ENCODE results near the gene NLGN1.
"Not testable (repeated sequence)": the region's sequence is repeated elsewhere in the genome, so short reads cannot be mapped to it uniquely, and the experiment has no call there.

NLGN1 gene

GRCh38 chr3:173397161-173398110 is at the start of gene NLGN1:
NLGN1 (plus strand) TSS chr3:173397744.
- DNase-seq, result peak; percentile 66
- in situ Hi-C loops (cut with MboI; ENCODE audit: low pct_unique_long_range_greater_than_20kb, low sequenced_read_pairs), result no loop called here

DNA sequence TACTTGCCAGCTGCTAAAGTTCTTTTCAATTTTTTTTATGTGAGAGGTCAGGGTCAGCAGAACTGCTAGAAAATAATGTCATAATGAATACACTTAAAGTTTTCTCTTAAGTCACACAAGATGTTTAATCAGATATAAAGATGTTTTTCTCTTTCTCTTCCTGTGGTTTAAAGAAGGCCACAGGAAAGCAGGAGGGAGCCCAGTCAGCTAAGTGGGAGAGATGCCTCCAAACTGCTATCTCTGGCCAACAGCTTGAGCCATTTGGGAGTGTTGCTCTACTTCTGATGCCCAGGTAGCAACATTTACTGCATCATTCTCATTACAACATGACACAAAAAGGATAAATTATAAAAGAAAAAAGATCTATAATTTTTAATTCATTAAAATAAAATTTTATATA is 45.7 kb upstream of the NLGN1 start:
- in situ Hi-C loops (cut with MboI; ENCODE audit: low pct_unique_long_range_greater_than_20kb, low sequenced_read_pairs), result no loop called here
- DNase-seq, result no peak

GRCh38 chr3:173353137-173353536 is 44.4 kb upstream of the NLGN1 start:
- DNase-seq; in situ Hi-C loops (cut with MboI; ENCODE audit: low pct_unique_long_range_greater_than_20kb, low sequenced_read_pairs): not testable (repeated sequence)

GRCh38 chr3:173354124-173354523 is 43.4 kb upstream of the NLGN1 start:
- DNase-seq, result no peak
- in situ Hi-C loops (cut with MboI; ENCODE audit: low pct_unique_long_range_greater_than_20kb, low sequenced_read_pairs), result no loop called here

DNA sequence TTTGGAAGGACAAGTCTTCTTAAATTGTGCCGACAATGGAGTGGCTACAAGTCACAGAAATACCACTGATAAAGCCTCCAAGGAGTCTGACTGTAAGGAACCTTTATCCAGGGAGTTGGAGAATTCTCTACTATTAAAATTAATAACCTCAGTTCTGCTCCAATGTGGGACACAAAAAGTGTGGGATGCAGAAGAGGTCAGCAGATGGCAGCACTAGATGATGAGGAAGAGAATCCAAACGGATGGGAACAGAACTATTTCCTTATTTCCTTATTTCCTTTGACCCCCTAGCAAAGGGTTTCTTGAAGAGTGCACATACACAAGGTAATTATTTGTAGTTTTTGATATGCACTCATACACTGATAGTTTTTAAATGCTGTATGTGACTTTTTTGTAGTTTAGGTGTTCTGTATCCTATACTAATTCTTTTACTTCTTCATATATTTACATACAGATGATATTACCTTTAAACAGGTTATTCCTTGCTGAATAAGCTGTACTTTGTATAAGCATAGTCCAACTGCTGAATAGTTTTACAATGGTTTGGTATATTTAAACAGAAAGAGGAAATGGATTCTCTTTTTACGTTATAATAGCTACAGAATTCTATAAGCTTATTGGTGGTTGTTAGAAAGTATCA is 25.6 kb upstream of the NLGN1 start:
- in situ Hi-C loops (cut with MboI; ENCODE audit: low pct_unique_long_range_greater_than_20kb, low sequenced_read_pairs), result no loop called here
- DNase-seq, result peak; percentile 45

- in situ Hi-C loops (cut with MboI; ENCODE audit: low pct_unique_long_range_greater_than_20kb, low sequenced_read_pairs), result no loop called here
- DNase-seq, result no peak
Observed at GRCh38 chr3:173380681-173381080, 16.9 kb upstream of the NLGN1 start.

DNA sequence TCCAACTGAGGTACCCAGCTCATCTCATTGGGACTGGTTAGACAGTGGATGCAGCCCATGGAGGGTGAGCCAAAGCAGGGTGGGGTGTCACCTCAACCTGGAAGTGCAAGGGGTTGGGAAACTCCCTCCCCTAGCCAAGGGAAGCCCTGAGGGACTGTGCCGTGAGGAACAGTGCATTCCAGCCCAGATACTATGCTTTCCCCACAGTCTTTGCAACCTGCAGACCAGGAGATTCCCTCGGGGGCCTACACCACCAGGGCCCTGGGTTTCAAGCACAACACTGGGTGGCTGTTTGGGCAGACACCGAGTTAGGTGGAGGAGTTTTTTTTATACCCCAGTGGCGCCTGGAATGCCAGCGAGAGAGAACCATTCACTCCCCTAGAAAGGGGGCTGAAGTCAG is 15.6 kb upstream of the NLGN1 start:
- in situ Hi-C loops (cut with MboI; ENCODE audit: low pct_unique_long_range_greater_than_20kb, low sequenced_read_pairs); DNase-seq: not testable (repeated sequence)

DNA sequence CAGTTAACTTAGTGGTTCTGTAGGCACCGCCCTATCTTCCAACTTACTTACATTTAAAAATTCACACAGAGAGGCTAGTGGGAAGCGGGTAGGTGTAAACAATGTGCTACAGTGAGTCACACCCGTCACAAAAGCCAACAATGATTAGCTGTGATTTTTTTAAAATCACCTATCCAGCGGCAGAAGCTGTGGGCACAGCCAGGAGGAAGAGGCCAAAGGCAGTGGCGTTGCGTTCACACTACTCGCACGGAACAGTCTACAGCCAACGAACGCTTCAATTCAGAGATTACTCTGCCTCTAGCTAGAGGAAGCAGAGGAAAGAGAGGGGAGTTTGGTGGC is 2.5 kb upstream of the NLGN1 start:
- no peak for DNase-seq
- in situ Hi-C loops (cut with MboI; ENCODE audit: low pct_unique_long_range_greater_than_20kb, low sequenced_read_pairs), result no loop called here

DNA sequence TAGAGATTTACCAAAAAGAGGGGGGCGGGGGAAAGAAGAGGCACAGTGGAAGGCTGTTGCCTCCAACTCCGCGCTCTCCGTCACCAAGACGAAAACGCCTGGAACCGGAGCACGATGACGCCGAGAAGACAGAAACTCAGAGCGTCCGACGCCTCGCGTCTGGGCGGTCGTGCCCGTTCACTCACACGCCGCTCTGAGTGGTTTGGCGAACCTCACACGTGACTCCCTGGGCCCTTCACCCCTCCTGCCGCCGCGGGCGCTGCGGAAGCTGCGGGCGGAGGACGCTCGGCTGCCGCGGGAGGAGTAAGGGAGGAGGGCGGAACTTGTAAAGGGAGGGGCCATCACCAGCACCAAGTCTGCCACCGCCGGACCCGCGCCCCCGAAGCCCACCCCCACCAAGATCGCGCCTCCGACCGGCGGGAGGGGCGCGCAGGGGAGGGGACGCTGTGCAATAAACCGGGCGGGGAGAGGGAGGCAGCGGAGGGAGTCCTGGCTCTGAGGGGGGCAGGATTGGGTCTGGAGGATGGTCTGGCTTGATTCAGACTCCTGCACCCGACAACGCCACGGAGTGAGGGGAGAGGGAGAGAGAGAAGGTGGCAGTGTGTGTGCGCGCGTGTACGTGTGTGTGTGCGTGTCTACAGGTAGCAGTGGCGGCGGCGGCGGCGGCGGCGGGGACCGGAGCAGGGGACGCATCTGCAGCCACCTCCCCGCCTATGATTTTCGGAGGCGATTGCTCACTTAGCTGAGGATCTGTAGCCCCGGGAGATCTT is 1.9 kb upstream of the NLGN1 start:
- DNase-seq, result peak; percentile 86
- in situ Hi-C loops (cut with MboI; ENCODE audit: low pct_unique_long_range_greater_than_20kb, low sequenced_read_pairs), result no loop called here

DNA sequence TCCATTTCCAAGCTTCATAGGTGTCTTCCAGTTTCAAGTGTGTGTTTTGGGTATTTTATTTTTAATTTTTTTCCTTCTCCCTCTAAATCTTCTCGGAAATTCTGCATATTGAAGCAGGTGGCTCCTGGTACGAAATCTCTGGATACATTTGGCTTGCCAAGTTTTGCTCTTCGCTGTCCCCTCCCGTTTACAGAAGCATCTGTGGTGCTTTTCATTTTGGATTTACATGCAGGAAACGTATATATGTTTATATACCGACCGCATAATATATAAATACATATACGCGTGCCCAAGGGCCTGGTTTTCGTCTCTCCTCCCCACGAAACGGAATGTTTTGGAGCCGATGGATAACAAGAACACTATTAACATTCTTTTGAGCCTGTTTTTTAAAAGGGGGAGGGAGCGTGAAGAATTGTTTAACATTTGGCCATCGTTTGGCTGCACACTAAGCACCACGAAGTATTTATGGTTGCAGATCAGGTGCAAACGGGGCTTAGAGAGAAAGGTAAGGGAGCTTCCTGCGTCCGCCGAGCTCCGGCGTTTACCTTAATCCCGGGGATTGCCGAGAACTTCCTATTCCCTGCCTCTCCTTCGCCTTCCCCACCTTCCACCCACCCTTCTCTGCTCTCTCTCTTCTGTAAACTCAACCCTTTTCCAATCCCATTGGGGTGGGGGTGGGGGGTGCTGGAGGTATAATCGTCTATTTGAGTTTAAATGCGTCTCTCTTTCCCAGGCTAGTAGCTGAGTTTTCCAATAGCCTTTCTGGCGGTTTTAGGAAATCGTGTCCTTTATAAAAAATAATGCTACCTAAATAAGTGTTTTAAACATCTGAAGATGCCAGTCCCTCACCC is 1.1 kb upstream of the NLGN1 start:
- in situ Hi-C loops (cut with MboI; ENCODE audit: low pct_unique_long_range_greater_than_20kb, low sequenced_read_pairs), result no loop called here
- peak; percentile 6 for DNase-seq

DNA sequence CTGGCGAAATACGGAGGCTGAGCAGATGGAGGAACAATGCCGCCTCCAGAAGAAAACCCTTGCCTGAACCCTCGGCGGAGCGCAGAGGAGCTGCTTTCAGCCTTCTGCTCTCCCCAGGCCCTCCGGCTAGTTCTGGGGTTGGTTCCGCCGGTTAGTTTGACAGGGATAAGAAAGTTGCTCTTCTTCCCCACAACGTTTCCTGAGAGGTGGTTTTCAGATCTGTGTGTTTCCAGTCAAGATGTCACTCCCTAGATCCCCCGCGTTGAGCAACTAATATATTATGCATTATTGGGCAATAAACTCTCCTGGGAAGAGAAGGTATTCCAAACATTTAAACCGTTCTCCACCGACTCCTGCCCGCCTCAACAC is 551 bp downstream of the NLGN1 start:
- in situ Hi-C loops (cut with MboI; ENCODE audit: low pct_unique_long_range_greater_than_20kb, low sequenced_read_pairs), result no loop called here
- DNase-seq, result no peak

GRCh38 chr3:173399044-173399443 is 1.5 kb downstream of the NLGN1 start:
- no peak for DNase-seq
- in situ Hi-C loops (cut with MboI; ENCODE audit: low pct_unique_long_range_greater_than_20kb, low sequenced_read_pairs), result no loop called here

GRCh38 chr3:173401369-173401768 is 3.8 kb downstream of the NLGN1 start:
- in situ Hi-C loops (cut with MboI; ENCODE audit: low pct_unique_long_range_greater_than_20kb, low sequenced_read_pairs), result no loop called here
- DNase-seq, result no peak

DNA sequence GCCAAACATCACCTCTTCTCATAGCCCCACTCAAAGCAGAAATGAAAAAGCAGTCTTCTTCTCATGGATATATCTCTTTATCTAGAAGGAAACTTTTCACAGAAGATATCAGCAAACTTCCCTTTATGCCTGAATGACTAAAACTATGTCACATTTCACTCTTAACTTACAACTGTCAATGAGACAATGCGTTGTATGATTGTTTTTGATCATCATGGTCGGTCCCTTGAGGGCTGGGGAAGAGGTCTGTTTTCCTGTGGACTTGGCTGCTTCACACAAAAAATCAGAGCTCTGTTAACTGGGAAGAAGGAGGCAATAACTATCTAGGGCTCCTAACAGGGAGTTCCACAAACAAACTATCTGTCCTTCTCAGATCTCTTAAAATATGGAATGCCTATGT is 5.1 kb downstream of the NLGN1 start:
- DNase-seq, result no peak
- in situ Hi-C loops (cut with MboI; ENCODE audit: low pct_unique_long_range_greater_than_20kb, low sequenced_read_pairs), result no loop called here

DNA sequence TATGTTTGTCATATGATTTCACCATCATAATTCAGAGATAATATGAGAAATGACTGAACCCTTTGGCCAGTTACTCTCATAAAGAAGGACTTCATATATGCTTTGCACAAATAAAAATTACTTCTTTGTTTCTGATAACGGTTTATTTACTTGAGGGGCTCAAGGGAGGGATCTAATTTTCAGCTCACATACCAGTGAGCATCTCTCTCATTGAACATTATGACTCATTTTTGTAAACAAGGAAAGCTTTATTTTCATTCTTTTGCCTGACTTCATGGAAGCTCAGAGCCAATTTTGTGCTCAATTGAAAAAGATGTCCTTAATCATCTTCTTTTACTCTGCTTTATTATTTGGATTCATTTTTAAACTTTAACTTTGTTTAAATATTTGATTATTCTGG is 5.8 kb downstream of the NLGN1 start:
- DNase-seq, result no peak
- in situ Hi-C loops (cut with MboI; ENCODE audit: low pct_unique_long_range_greater_than_20kb, low sequenced_read_pairs), result no loop called here

GRCh38 chr3:173404156-173404555 is 6.6 kb downstream of the NLGN1 start:
- in situ Hi-C loops (cut with MboI; ENCODE audit: low pct_unique_long_range_greater_than_20kb, low sequenced_read_pairs), result no loop called here
- no peak for DNase-seq

GRCh38 chr3:173410436-173410835 is 12.9 kb downstream of the NLGN1 start:
- in situ Hi-C loops (cut with MboI; ENCODE audit: low pct_unique_long_range_greater_than_20kb, low sequenced_read_pairs), result no loop called here
- no peak for DNase-seq

DNA sequence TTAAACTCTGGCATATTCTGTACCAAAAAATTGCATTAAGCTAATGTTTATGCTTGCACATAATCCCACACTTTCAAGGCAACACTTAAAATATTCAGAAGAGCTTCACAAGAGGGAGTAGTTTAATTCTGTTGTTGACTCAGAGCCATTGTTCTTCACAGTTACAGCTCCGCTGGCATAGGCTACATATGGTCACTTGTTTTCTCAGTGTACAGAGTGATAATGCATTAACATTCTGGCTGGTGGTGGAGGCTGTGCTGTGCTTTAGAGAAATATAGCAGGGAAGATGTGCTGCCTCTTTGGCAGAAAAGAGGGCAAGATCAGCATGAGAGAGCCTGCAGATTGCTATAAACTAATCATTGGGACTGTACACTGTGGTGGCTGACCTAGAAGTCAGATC is 13.3 kb downstream of the NLGN1 start:
- no peak for DNase-seq

GRCh38 chr3:173411375-173411973 is 13.9 kb downstream of the NLGN1 start:
- in situ Hi-C loops (cut with MboI; ENCODE audit: low pct_unique_long_range_greater_than_20kb, low sequenced_read_pairs), result no loop called here
- peak; percentile 34 for DNase-seq

More for the DNA sequence above, 13.3 kb downstream of the NLGN1 start:
- in situ Hi-C loops (cut with MboI; ENCODE audit: low pct_unique_long_range_greater_than_20kb, low sequenced_read_pairs), result no loop called here

Measured in KBM-7 (cell line).